ENCODE results near the gene CREG2. TPM values are rescaled to one million over a fixed set of nuclear protein-coding genes. Genes with fewer than 3 reads are reported as not detected.
"Not testable (repeated sequence)": the region's sequence is repeated elsewhere in the genome, so short reads cannot be mapped to it uniquely, and the experiment has no call there.

The CREG2 gene
- total RNA-seq, 6 donors from 2014 or later, result 1.1 to 8.4 (median 1.6) TPM; not detected in 3

- Histone ChIP-seq H3K9me3 (no peaks in the 10 kb centered on the region), H3K27ac (no peak overlapping the region), H3K27me3 (no peaks in the 10 kb centered on the region), H3K4me3 (no peak overlapping the region), H3K4me1 (no peaks in the 10 kb centered on the region), H3K36me3 (no peaks in the 10 kb centered on the region)
- ATAC-seq (ENCODE audit: low FRiP score in 2 of 2), result no peak
- 68 to 77% methylated on average over 2 of the region's 2 CpGs for WGBS, 2 donors
- TF ChIP-seq POLR2A (IDR thresholded peaks at IDR 0.05), result no peak
- no peak for TF ChIP-seq EP300 (IDR thresholded peaks at IDR 0.05)
- no peak for TF ChIP-seq POLR2AphosphoS5 (IDR thresholded peaks at IDR 0.05)
- TF ChIP-seq CTCF (IDR thresholded peaks at IDR 0.05), result no peak
- DNase-seq, result no peak
Observed at GRCh38 chr2:101356521-101356920, 30.8 kb downstream of the CREG2 start.

- ATAC-seq (ENCODE audit: low FRiP score in 2 of 2), result no peak
- no peak overlapping the region for H3K27ac ChIP-seq
- no peaks in the 10 kb centered on the region for H3K4me1 ChIP-seq
- WGBS, 2 donors, result 77 to 81% methylated on average over 6 of the region's 6 CpGs
- TF ChIP-seq POLR2AphosphoS5 (IDR thresholded peaks at IDR 0.05) (no peak), EP300 (IDR thresholded peaks at IDR 0.05) (no peak), POLR2A (IDR thresholded peaks at IDR 0.05) (no peak), CTCF (IDR thresholded peaks at IDR 0.05) (no peak)
- H3K27me3 ChIP-seq, result no peaks in the 10 kb centered on the region
- no peaks in the 10 kb centered on the region for H3K36me3 ChIP-seq
- H3K4me3 ChIP-seq, result no peak overlapping the region
- no peaks in the 10 kb centered on the region for H3K9me3 ChIP-seq
- DNase-seq, result no peak
Observed at GRCh38 chr2:101356055-101356454, 31.2 kb downstream of the CREG2 start.

- ATAC-seq (ENCODE audit: low FRiP score in 2 of 2) (no peak), DNase-seq (no peak)
- TF ChIP-seq POLR2AphosphoS5 (IDR thresholded peaks at IDR 0.05), result no peak
- no peak for TF ChIP-seq POLR2A (IDR thresholded peaks at IDR 0.05)
- no peak for TF ChIP-seq EP300 (IDR thresholded peaks at IDR 0.05)
- TF ChIP-seq CTCF (IDR thresholded peaks at IDR 0.05), result no peak
- H3K27me3 ChIP-seq, result no peaks in the 10 kb centered on the region
- H3K27ac ChIP-seq, result no peak overlapping the region
- 78 to 81% methylated on average over 9 to 10 of the region's 10 CpGs for WGBS, 2 donors
- no peak overlapping the region for H3K4me3 ChIP-seq
- H3K36me3 ChIP-seq, result no peaks in the 10 kb centered on the region
- no peaks in the 10 kb centered on the region for H3K4me1 ChIP-seq
- H3K9me3 ChIP-seq, result no peaks in the 10 kb centered on the region
Observed at GRCh38 chr2:101355401-101356054, 31.8 kb downstream of the CREG2 start.

GRCh38 chr2:101354420-101355311 is 32.6 kb downstream of the CREG2 start:
- 81 to 85% methylated on average over 20 to 21 of the region's 21 CpGs for WGBS, 2 donors
- ATAC-seq (ENCODE audit: low FRiP score in 2 of 2), result no peak
- no peaks in the 10 kb centered on the region for H3K4me1 ChIP-seq
- H3K36me3 ChIP-seq, result no peaks in the 10 kb centered on the region
- TF ChIP-seq POLR2A (IDR thresholded peaks at IDR 0.05) (no peak), CTCF (IDR thresholded peaks at IDR 0.05) (no peak), EP300 (IDR thresholded peaks at IDR 0.05) (no peak), POLR2AphosphoS5 (IDR thresholded peaks at IDR 0.05) (no peak)
- H3K27me3 ChIP-seq, result no peaks in the 10 kb centered on the region
- DNase-seq, result peak in 1 of 2 donors; percentile 63
- no peak overlapping the region for H3K4me3 ChIP-seq
- H3K27ac ChIP-seq, result no peak overlapping the region
- H3K9me3 ChIP-seq, result no peaks in the 10 kb centered on the region

- ATAC-seq (ENCODE audit: low FRiP score in 2 of 2); H3K9me3 ChIP-seq; DNase-seq; H3K27ac ChIP-seq; H3K27me3 ChIP-seq; H3K4me3 ChIP-seq; H3K36me3 ChIP-seq; H3K4me1 ChIP-seq: not testable (repeated sequence)
- 81 to 90% methylated on average over 4 of the region's 4 CpGs for WGBS, 2 donors
Observed at GRCh38 chr2:101352631-101353030, 34.7 kb downstream of the CREG2 start.

Data from upper lobe of left lung (tissue), 6 donors.